Hepatocyte (in vitro differentiated cells): ENCODE measurements around the gene GAPT.

Source experiments
- EZH2 ChIP-seq: fragments of 200-600 bp; sonication (generic); IDR thresholded peaks from 2 replicates; pipeline ENCODE4 v1.6.1; 2016; ENCODE audit warnings: antibody characterized with exemption, mild to moderate bottlenecking, borderline replicate concordance
- EZH2phosphoT487 ChIP-seq: fragments of 200-600 bp; sonication (generic); IDR thresholded peaks from one replicate; pipeline ENCODE4 v1.6.1; 2018; ENCODE audit warnings: antibody characterized with exemption, mild to moderate bottlenecking, low read depth, moderate library complexity; ENCODE audit not compliant: unreplicated experiment, severe bottlenecking
- TF ChIP-seq, protein P1 (sequence below): fragments of 200-600 bp; sonication (generic); IDR thresholded peaks from 2 replicates; pipeline ENCODE4 v1.5.1; 2016; ENCODE audit warnings: antibody characterized with exemption, mild to moderate bottlenecking; ENCODE audit not compliant: poor library complexity

DNA sequence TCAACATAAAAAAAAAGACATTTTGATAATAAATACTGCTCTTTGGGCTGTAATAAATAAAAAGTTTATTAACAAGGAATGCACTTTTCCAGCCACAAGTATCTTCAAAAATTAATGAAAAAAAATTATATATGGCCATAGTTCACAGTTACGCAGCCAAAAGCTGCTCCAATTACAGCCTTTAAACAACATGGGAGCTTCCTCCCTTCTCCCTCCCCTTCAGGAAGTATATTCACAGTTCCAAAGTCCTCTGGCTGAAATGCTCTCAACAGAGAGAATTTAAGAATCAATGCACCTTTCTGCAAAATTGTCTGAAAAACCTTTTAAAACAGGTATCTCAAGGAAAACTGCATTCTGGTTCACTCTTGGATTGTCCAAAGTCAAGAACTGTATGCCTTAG lies 37.2 kb upstream of the GAPT start:
- TF ChIP-seq, protein P1, sequence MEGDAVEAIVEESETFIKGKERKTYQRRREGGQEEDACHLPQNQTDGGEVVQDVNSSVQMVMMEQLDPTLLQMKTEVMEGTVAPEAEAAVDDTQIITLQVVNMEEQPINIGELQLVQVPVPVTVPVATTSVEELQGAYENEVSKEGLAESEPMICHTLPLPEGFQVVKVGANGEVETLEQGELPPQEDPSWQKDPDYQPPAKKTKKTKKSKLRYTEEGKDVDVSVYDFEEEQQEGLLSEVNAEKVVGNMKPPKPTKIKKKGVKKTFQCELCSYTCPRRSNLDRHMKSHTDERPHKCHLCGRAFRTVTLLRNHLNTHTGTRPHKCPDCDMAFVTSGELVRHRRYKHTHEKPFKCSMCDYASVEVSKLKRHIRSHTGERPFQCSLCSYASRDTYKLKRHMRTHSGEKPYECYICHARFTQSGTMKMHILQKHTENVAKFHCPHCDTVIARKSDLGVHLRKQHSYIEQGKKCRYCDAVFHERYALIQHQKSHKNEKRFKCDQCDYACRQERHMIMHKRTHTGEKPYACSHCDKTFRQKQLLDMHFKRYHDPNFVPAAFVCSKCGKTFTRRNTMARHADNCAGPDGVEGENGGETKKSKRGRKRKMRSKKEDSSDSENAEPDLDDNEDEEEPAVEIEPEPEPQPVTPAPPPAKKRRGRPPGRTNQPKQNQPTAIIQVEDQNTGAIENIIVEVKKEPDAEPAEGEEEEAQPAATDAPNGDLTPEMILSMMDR: no peak
- TF ChIP-seq EZH2: no peak
- no peak for TF ChIP-seq EZH2phosphoT487
